Endothelial cell of umbilical vein (primary cell): ENCODE data around the gene SV2C. TPM values are rescaled to one million over a fixed set of nuclear protein-coding genes. Genes with fewer than 3 reads are reported as not detected.

Experiments used
- BruUV-seq: library from RNA; stranded (reverse); fragments of 400-500 nt; replicated peaks from 2 replicates; lab custom pipeline; 2021; lab: Mats Ljungman, UMichigan
- CTCF ChIA-PET: fragments of 300-600, 350-600 bp; sonication (Branson Sonifier 250); formaldehyde crosslinking; loops from one replicate; lab custom pipeline; 2021; ENCODE audit warnings: antibody characterized with exemption, inconsistent platforms; lab: Charles Lee
- POLR2A ChIA-PET: fragments of 300-600, 350-600 bp; sonication (Branson Sonifier 250); formaldehyde crosslinking; loops from one replicate; lab custom pipeline; 2021; ENCODE audit warnings: antibody characterized with exemption, inconsistent platforms; lab: Charles Lee
- DNase-seq: peaks from one replicate; pipeline ENCODE4 v3.0.0-alpha.2; 2011; ENCODE audit warnings: low read depth, low spot score
- FAIRE-seq: peaks from 2 replicates; lab custom pipeline; 2011; peaks lifted over from hg19 to GRCh38; lab: Jason Lieb, UNC
- H2AFZ ChIP-seq: 2 replicates; pipeline ENCODE4 v1.6.0; 2012; ENCODE audit warnings: low read depth, low read length, control low read depth, inconsistent platforms
- H3K27ac ChIP-seq: 2 replicates; pipeline ENCODE4 v1.5.1; 2011; ENCODE audit warnings: low read depth, mild to moderate bottlenecking, control low read depth, low read length, moderate library complexity; ENCODE audit not compliant: insufficient read depth
- H3K27me3 ChIP-seq, 2 experiments: 2 replicates each; pipeline versions ENCODE4 v1.6.0 to v1.6.1; 2011; ENCODE audit warnings: low read length in 2 of 2, mixed read lengths in 1 of 2; ENCODE audit not compliant: control insufficient read depth in 2 of 2, insufficient read depth in 2 of 2
- H3K36me3 ChIP-seq, 2 experiments: 2 replicates in 1 of 2; 3 replicates in 1 of 2; pipeline ENCODE4 v1.5.1; 2011; ENCODE audit warnings: low read length in 2 of 2, mild to moderate bottlenecking in 1 of 2, moderate library complexity in 1 of 2; ENCODE audit not compliant: control insufficient read depth in 2 of 2, insufficient read depth in 2 of 2; ENCODE audit errors: extremely low read depth in 1 of 2
- H3K4me1 ChIP-seq: 3 replicates; pipeline ENCODE4 v1.5.1; 2011; ENCODE audit warnings: mild to moderate bottlenecking, low read length; ENCODE audit not compliant: control insufficient read depth, insufficient read depth; ENCODE audit errors: extremely low read depth
- H3K4me2 ChIP-seq: 2 replicates; pipeline ENCODE4 v1.6.1; 2011; ENCODE audit warnings: low read length, control low read depth, mixed read lengths; ENCODE audit not compliant: insufficient read depth
- H3K4me3 ChIP-seq, 3 experiments: fragments of 200-600 bp in 1 of 3; sonication (generic), shearing (Covaris generic) in 1 of 3; replicated peaks in 1 of 3; 2 replicates each; pipeline ENCODE4 v1.5.1; 2011 to 2016; ENCODE audit warnings: control low read depth in 3 of 3, low read length in 3 of 3, mild to moderate bottlenecking in 2 of 3, inconsistent platforms in 1 of 3, low read depth in 1 of 3, moderate library complexity in 1 of 3; ENCODE audit not compliant: insufficient read depth in 1 of 3
- H3K79me2 ChIP-seq: 2 replicates; pipeline ENCODE4 v1.6.0; 2012; ENCODE audit warnings: low read length, inconsistent platforms; ENCODE audit not compliant: control insufficient read depth, insufficient read depth
- H3K9ac ChIP-seq: replicated peaks from 2 replicates; pipeline ENCODE3; 2011; ENCODE audit warnings: low read length, control low read depth; ENCODE audit not compliant: insufficient read depth; ENCODE audit errors: extremely low read depth
- H3K9me1 ChIP-seq: replicated peaks from 3 replicates; pipeline ENCODE4 v1.6.0; 2011; ENCODE audit warnings: mild to moderate bottlenecking, low read length; ENCODE audit not compliant: control insufficient read depth, insufficient read depth; ENCODE audit errors: extremely low read depth
- H3K9me3 ChIP-seq: replicated peaks from 2 replicates; pipeline ENCODE4 v1.5.1; 2012; ENCODE audit warnings: low read length, inconsistent platforms; ENCODE audit not compliant: control insufficient read depth, insufficient read depth
- H4K20me1 ChIP-seq: replicated peaks from 2 replicates; pipeline ENCODE3; 2011; ENCODE audit warnings: mild to moderate bottlenecking, low read length; ENCODE audit not compliant: control insufficient read depth, insufficient read depth; ENCODE audit errors: extremely low read depth
- CTCF ChIP-seq, 2 donors: IDR thresholded peaks; 1 replicate in 1 of 2; 2 replicates in 1 of 2; pipeline ENCODE4 v1.5.1; 2011; ENCODE audit warnings: low read length in 2 of 2, mild to moderate bottlenecking in 2 of 2, moderate library complexity in 2 of 2, control low read depth in 1 of 2, inconsistent platforms in 1 of 2, low read depth in 1 of 2; ENCODE audit not compliant: insufficient read depth in 1 of 2; ENCODE audit errors: extremely low read depth in 1 of 2
- EZH2 ChIP-seq: IDR thresholded peaks from 2 replicates; pipeline ENCODE4 v1.6.1; 2012; ENCODE audit warnings: borderline replicate concordance, low read depth, mild to moderate bottlenecking, moderate library complexity, low read length, inconsistent platforms; ENCODE audit not compliant: severe bottlenecking
- FOS ChIP-seq: IDR thresholded peaks from 2 replicates; pipeline ENCODE4 v1.6.1; 2011; ENCODE audit warnings: mild to moderate bottlenecking, low read length, moderate library complexity, borderline replicate concordance; ENCODE audit not compliant: insufficient read depth
- GATA2 ChIP-seq: IDR thresholded peaks from 2 replicates; pipeline ENCODE4 v1.7.0; 2011; ENCODE audit warnings: low read depth, mild to moderate bottlenecking, moderate library complexity, mixed read lengths, low read length; ENCODE audit not compliant: insufficient read length, insufficient read depth
- JUN ChIP-seq: IDR thresholded peaks from 2 replicates; pipeline ENCODE4 v1.6.1; 2011; ENCODE audit warnings: borderline replicate concordance, low read depth; ENCODE audit not compliant: insufficient read length, insufficient read depth
- MAX ChIP-seq: IDR thresholded peaks from 2 replicates; pipeline ENCODE4 v1.6.1; 2011; ENCODE audit not compliant: insufficient read depth, insufficient read length
- MYC ChIP-seq: IDR thresholded peaks from one replicate; pipeline ENCODE4 v1.6.1; 2011; ENCODE audit warnings: mild to moderate bottlenecking, low read depth, low read length
- POLR2A ChIP-seq: IDR thresholded peaks from 2 replicates; pipeline ENCODE4 v1.6.1; 2012; ENCODE audit warnings: low read depth, mild to moderate bottlenecking, control low read depth, low read length
- POLR2AphosphoS5 ChIP-seq: IDR thresholded peaks from 2 replicates; pipeline ENCODE4 v1.6.1; 2012; ENCODE audit warnings: low read depth, mild to moderate bottlenecking, control low read depth, low read length, moderate library complexity; ENCODE audit not compliant: insufficient read depth
- dilution Hi-C: fragments of 300-500 bp; cut with MboI; formaldehyde crosslinking; loops from one replicate; pipeline ENCODE4 v1.15.0; 2019; ENCODE audit warnings: low sequenced_read_pairs; ENCODE audit not compliant: extremely low pct_ligation_motif_present
- intact Hi-C: fragments of 100-400 bp; cut with micrococcal nuclease; formaldehyde crosslinking; loops from one replicate; pipeline ENCODE4 v1.10.0; 2022
- polyA plus RNA-seq, 4 experiments: library from polyadenylated mRNA; depleted of rRNA in 3 of 4; stranded (reverse) in 3 of 4; unstranded in 1 of 4; fragments of >200 nt; gene quantifications; 2 replicates each; pipeline versions ENCODE4 v1.2.1 to v1.2.3, GENCODE V29; 2011 to 2012; ENCODE audit warnings: missing spikeins in 1 of 4
- total RNA-seq: library from RNA; stranded (reverse); gene quantifications from 2 replicates; pipeline ENCODE4 v1.2.3, GENCODE V29; 2021

Gene SV2C
- total and polyA plus RNA-seq, 2 donors (not counting 3 experiments of a cell fraction or from before 2014, with no cell fraction given): not detected

GRCh38 chr5:76178913-76179312, 95.7 kb downstream of the SV2C start:
- no TSS peak for BruUV-seq
- FAIRE-seq: no peak
- intact Hi-C loops: loop anchor here (5.0 to 10.0 kb wide), 2 partner anchors 464 to 1127 kb away; partner anchors contain the start of genes GCNT4 and POC5

More at GRCh38 chr5:76178913-76179312, 95.7 kb downstream of the SV2C start:
- peaks cover 0 to 2% of the 10 kb centered on the region in 2 experiments for H3K27me3 ChIP-seq
- ChIA-PET CTCF (interaction anchor here (0.7 kb wide), 1 partner anchor 13 kb away, joined by 4 read pairs; no protein-coding TSS in a partner anchor), POLR2A (no interaction called here)
- H3K27ac ChIP-seq: no peak overlapping the region
- no peak overlapping the region for H3K4me2 ChIP-seq
- dilution Hi-C loops: no loop called here
- no peaks in the 10 kb centered on the region for H3K79me2 ChIP-seq
- DNase-seq: no peak
- H3K36me3 ChIP-seq: no peaks in the 10 kb centered on the region
- TF ChIP-seq POLR2A (no peak), FOS (no peak), JUN (no peak), GATA2 (no peak), POLR2AphosphoS5 (no peak), CTCF (IDR thresholded peaks at IDR 0.05; ENCODE audit: extremely low read depth in 1 of 2, insufficient read depth in 1 of 2, low read depth in 1 of 2, low read length in 2 of 2) (no peak), MAX (no peak), EZH2 (no peak), MYC (no peak)
- no peak overlapping the region for H3K4me3 ChIP-seq
- no peaks in the 10 kb centered on the region for H3K9me1 ChIP-seq
- no peaks in the 10 kb centered on the region for H3K4me1 ChIP-seq
- no peaks in the 10 kb centered on the region for H4K20me1 ChIP-seq
- no peak overlapping the region for H2AFZ ChIP-seq
- no peak overlapping the region for H3K9ac ChIP-seq
- no peaks in the 10 kb centered on the region for H3K9me3 ChIP-seq
